Cardiac septum (tissue), 1 donor: Measurements from ENCODE around the gene IL3. TPM values are rescaled to one million over a fixed set of nuclear protein-coding genes. Genes with fewer than 3 reads are reported as not detected.
A peak's percentile ranks its signal among the peaks of the same experiment; 100 is the strongest.

ENCODE experiments used
- DNase-seq: peaks from one replicate; pipeline ENCODE4 v3.0.0-alpha.2; 2020; ENCODE audit warnings: low spot score
- intact Hi-C: fragments of 100-400 bp; cut with DNase I; formaldehyde crosslinking; loops from one replicate; pipeline ENCODE4 v1.14.0; 2022
- long read RNA-seq: library from polyadenylated mRNA; unstranded; transcript quantifications from one replicate; pipeline ENCODE4 v2.0.0, GENCODE V29; 2021
- total RNA-seq: library from RNA; stranded (reverse); fragmentation: NEBNext Ultra II Directional; extraction: Animal tissue kit (Norgen Biotek cat#: 25700); gene quantifications from one replicate; pipeline ENCODE4 v1.2.1, GENCODE V29; 2021
- donor health status: DM: no; HTN: no; CAD: no.

IL3 gene
- total RNA-seq = not detected
- long read RNA-seq = 0 reads

DNA sequence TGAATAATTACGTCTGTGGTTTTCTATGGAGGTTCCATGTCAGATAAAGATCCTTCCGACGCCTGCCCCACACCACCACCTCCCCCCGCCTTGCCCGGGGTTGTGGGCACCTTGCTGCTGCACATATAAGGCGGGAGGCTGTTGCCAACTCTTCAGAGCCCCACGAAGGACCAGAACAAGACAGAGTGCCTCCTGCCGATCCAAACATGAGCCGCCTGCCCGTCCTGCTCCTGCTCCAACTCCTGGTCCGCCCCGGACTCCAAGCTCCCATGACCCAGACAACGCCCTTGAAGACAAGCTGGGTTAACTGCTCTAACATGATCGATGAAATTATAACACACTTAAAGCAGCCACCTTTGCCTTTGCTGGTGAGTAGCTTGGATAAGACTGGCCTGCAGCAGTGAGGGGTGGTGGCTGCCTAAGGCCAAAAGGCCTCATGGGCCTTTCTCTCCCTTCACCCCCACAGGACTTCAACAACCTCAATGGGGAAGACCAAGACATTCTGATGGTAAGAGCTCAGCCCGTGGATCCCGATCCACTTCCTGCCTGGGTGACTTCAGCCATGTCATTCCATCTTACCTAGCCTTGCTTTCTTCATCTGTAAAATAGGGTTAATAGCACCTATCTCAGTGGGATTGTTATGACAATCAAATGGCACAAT lies at the start of gene IL3:
Gene IL3, plus strand, starts transcription at position 155 of the 661 bp plus-strand sequence. Its CDS starts 52 bp downstream, at position 207.
- intact Hi-C loops = loop anchor here (5.0 kb wide), 1 partner anchor 248 kb away; no protein-coding TSS in a partner anchor
- DNase-seq = peak; percentile 64

DNA sequence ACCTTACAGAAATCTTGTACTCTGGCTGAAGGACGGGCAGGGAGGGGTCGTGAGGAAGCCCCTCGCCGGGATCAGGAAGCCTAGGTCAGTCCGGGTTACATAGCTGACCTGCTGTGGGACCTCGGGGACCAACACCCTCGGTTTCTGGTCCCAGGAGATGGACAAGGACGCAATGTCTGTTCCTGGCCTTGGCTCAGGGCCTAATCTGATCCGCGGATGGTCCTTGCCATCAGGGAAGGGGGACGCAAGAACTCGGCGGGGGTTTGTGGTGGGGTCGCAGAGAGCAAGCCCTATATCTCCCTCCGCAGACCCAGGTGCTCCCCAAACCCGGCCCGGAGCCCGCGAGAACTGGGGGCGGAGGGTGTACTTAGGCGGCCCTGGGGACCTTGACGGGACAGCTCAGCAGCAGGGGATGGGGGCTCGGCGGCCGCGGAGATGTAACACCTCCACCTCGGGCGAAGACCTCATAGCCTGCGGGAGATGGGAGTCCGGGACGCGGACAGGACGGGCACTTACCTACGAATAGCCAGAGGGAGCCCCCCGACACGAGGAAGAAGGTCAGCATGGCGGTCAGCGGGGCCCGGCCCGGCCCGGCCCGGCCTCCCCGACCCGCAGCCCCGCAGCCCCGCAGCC lies 49.4 kb upstream of the IL3 start:
- DNase-seq = peak; percentile 74
- intact Hi-C loops = no loop called here

DNA sequence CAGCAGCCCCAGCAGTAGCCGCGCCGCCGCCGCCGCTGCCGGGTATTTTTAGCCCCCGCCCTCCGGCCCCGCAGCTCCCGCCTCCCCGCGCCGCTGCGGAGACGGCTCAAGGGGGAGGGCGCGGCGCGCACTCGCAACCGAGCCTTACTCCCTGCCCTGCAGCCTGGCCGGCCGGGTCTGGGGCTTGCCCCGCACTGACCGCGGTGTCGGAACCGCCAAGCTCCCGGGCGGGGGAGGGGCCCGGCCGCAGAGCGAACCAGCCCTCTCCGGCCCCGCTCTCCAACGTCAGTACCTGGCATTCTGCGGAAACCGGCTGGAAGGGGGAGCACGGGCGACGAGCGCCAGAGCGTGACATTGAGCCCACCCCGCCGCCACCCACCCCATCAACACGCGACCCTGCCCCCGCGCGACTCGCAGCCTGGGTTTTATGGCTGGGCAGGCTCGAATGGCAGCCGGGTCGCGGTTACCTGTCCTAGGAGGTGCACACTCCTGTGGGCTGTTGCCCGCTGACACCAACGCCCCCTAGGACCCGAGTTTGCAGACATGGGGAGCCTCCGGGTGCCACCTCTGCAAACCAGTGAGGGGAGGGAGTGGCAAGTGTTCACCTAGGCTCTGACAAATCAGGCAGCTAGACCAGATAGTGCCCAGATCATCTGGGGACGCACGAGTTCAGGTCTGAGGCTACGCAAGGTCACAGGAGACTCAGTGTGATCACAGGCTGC lies 48.7 kb upstream of the IL3 start, which contains the start of gene ACSL6:
Gene ACSL6, minus strand, starts transcription at position 37 of the 722 bp plus-strand sequence. CDS start 105 bp downstream, outside the sequence.
- DNase-seq = peak; percentile 74
- intact Hi-C loops = no loop called here

DNA sequence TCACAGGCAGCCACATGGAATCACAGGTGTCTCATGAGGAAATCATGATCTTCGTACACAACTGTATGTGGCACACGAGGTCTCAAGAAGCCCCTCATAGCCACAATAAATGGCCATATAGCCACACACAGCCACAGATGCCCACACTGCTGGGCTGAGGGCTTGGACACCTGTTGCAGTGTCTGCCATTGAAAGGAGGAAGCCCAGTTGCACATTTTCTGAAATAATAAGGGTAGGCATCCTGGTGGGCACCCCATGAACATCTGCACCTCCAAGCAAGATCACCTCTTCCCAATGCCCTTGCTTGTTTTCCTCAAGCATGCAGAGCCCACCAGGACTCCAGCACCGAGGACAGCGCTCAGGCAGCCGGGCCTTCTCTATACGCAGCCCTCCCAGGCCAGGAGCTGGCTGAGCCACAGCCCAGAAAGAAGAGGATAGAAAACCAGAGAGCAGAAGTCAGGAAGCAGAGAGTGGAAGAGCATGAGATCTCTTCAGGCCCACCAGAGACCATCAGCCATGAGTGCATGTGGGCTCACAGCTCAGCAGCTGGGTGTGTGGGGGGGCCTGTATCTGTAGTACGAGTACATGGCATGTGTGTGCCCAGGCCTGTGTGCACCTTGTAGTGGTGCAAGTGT lies 48.0 kb upstream of the IL3 start:
- peak; percentile 76 for DNase-seq
- intact Hi-C loops = no loop called here

DNA sequence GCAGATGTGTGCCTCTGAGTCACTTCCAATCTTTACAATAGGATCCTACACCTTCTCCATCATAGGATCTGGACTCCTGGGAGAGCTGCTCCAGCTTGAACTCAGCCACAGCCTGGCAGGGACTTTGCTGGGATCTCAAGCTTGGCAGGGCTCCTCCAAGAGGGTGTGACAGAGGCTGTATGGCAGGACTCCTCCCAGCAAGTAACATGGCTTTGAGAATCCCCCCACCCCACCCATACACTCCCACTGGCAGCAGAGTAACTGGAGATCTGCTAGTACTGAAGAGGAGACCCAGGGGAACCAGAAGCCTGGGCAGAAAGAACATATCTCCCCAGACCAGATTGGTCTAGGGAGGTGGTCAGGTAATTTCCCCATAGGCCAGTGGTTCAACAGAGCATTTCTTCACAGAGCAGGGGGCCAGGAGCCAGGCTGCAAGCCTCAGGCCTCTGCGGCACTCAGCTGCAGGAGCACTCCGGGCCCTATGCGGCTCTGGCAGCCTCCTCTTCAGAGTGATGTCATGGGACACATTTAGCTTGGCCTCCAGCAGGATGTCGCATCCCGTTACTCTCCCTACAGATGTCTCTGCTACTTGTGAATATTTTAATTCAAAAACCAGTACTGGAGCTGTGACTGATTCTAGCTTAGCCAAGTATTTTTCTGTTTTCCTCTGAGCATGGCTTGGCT lies 47.3 kb upstream of the IL3 start:
- intact Hi-C loops = no loop called here
- DNase-seq = peak; percentile 78

DNA sequence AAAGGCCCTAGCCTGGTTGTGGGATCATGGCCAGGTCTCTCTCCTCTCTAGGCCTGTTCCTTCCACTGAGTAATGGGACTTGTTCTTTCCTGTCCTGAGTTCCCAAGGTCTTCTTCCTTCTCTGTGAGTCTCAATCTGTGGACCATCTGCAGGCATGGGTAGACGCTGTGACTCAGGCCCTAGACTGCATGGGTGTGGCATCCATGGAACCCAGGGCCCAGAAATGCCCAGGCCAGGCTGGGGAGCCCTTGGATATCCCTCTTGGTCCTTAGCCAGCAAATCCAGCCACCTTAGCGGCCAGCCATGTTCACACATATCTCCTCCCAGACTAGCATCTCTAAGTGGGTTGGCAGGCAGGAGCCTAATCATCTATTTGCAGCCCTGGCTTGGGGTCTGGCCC lies 46.7 kb upstream of the IL3 start:
- peak; percentile 69 for DNase-seq

DNA sequence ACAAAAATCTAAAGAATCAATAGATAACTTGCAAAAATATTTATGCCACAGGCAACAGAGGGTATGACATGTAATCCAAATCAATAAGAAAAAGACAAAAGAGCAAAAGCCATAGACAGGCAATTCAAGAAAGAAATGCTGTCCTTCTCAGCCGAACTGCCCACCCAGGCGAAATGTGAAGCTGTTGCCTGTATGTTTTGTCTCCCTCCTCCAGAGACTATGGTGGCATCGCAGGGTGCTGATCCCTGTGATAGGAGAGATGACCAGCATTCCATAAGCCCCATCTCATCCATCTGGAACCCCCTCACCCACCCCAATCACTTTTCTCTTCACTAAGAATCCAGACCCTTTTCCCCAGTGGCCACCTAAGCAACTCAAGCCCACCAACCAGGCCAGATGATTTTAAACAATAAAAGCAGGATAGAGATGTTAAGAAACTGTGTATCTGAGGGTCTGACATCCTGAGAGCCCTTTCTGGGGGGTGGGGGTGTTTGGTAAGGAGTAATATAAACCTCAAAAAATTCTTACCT lies 43.7 kb upstream of the IL3 start:
- intact Hi-C loops = no loop called here
- DNase-seq = peak; percentile 31

More for the DNA sequence above, 46.7 kb upstream of the IL3 start:
- intact Hi-C loops = no loop called here

- DNase-seq = no peak
- intact Hi-C loops = no loop called here
These were observed 43.1 kb upstream of the IL3 start for GRCh38 chr5:132017316-132017715.

DNA sequence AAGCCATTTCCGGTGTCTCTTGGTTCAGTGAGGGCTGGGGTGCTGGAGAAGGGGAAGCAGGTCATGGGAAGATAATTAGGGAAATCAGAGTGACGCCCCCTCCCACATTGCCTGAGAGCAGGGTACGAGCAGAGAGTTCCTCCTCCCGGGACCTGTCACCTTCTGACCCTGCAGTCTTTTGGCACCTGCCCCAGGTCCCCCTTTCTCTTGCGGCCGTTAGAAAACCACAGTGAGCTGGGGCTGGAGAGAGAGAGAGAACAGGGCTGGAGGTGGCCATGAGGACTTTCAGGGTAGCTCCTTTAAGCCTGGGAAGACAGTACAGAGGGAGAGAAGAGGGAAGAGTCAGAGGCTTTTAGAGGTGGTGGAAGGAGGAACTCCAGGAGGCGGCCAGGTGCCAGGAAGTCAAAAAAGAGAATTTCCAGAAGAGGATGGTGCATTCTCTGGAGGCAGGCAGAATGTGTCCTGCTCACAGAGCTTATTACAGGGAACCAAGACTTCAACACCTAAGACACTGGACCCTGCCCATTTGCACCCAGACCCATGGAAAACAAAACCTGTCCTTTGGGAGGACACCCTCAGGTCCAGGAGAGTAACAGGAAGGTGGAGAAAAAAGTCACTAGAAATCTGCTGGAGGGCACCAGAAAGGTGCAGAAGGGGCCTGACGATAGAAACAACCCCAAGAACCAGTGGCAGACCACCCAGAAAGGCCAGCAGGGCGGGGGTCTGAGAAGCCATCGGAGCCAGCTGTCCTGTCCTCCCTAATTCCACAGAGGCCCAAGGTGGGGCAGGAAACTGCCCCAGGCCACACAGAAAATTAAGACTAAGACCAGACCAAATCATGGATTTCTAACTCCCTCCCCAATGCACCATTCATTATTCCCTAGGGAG lies 42.5 kb upstream of the IL3 start:
- DNase-seq = peak; percentile 33
- intact Hi-C loops = no loop called here

DNA sequence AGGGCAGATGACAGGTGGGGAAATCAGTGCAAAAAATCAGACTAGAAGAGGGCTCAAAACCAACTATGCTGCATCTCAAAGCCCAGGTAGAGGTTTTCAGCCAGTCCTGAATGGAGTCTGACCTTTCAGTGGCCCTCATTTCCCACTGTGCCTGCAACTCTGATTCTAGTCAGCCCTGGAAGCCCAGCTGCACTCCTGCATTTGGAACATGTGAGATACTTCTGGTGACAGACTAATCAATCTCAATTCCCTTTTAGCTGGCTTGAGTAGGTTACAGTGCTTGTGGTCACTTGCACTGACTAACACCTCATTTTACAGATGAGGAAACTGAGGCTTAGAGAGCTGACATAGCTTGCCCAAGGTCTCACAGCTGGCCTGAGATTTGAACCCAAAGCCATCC lies 41.1 kb upstream of the IL3 start:
- peak; percentile 44 for DNase-seq
- intact Hi-C loops = no loop called here

DNA sequence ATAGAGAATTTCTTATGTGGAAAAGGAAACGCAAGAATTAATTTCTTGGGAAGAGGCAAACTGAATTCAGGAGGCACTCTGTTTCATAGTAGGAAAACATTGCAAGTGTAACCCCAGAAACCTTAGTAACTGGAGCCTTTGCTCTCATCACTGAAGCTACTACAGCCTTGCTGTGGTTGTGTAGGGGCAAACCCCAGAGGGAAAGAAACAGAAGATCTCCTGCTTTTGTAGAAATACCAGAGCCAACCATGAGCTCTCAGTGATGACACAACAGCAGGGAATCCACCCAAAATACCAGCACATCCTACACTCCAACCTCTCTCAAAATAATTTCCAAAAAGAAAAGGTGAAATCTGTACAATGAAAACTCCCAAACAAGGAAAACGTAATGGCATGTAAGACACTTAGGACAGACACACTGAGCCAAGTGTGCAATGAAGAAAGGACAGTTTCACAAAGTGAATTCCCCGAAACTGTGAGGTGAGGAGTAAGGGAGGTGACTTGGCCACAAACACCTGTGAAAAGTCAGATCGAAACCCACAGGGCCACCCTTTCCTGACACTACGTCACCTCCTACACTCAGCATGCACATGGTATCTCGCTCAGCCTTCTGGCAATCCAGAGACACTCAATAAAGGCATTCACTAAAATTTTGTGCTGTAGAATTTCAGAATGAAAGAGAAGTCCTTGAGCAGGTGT lies 40.4 kb upstream of the IL3 start:
- no peak for DNase-seq
- intact Hi-C loops = no loop called here

DNA sequence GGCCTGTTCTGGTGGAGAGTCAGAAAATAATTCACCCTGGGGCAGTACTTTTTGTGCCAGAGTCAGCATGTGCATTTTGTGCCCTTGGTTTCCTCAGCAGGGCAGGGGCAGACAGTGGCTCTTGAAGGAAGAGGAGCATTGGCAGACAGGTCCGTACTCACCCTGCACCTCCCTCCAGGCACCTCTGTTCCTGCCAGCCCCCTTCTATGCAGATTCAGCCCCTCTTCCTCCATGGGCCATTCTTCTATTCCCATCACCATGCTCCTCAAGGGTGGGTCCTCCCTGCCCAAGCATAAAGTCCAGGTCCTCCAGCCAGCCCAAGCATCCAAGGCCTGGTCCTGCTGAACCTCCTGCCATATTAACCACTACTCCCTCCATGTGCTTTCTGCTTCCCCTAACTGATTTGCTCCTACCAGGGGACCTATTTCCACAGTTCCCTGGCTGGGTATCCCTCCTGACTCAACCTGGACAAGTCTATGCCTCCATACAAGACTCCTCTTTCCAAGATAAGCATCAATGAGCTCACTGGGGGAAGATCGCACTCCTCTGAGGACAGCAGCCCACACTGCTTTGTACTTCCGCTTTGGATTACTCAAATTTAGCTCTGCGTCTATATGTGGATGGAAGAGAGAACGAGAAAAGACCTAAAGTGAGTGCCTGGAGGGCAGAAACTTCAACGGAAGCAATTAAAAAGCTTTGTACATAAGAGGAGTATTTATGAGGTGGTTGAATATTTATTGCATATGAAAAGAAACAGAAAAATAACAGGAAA lies 39.7 kb upstream of the IL3 start:
- intact Hi-C loops = no loop called here
- peak; percentile 61 for DNase-seq

GRCh38 chr5:132021654-132022053 lies 38.8 kb upstream of the IL3 start:
- no peak for DNase-seq
- intact Hi-C loops = no loop called here

DNA sequence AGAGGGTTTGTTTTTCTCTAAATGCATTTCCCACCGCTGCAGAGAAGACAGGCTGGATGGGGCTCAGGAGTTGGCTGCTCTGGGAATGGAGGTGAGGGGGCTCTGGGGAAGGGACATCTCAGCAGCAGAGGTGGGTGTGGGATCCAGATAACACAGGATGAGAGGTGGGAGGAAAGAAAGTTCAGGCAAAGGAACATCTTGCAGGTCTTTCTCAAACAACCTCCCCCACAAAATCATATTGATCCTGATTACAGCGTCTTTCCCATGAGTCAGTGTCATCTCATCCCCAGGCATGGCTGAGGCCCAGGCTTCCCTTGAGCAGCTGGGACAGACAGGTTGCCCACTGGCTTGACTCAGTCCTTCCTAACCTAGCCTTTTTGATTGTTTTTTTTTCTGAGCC lies 37.7 kb upstream of the IL3 start:
- intact Hi-C loops = no loop called here
- DNase-seq = peak; percentile 49

DNA sequence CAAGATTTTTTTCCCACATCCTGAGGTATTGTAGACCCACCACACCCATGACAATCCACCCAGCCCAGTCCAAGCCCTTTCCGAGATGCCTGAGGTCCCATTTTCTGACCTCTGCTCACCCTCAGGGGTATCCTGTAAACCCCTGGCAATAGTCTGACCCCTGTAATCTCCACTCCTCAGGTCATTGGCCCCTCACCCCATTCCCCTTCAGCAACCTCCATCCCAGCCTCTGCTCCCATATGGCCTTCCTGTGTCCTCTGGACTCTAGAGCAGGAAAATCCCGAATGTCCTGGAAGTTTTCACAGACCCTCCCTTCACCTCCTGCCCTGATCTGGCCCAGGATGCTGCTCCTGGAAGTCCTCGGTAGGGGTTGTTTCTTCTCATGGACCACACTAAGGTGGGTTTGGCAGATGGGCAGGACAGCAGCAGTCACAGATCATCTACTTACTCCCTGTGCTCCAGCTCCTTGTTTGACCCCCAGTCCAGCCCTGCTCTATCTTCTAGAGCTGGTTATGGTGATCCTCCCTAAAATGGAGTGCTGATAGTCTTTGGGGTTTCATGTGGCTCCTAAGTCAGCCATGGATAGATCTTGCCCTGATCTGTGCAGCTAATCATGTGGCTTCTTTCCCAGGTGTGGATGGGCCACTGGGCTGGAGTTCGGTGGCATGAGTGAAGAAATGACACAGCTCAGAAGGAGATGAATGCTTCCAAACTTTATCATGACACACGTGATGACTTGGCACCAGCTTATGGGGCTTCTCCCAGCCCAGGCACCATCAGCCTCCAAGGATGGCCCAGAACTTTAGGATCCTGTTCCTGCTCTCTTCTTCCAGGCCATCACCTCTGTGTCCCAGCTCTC lies 37.0 kb upstream of the IL3 start:
- intact Hi-C loops = no loop called here
- DNase-seq = peak; percentile 69

GRCh38 chr5:132024117-132024435 lies 36.4 kb upstream of the IL3 start:
- intact Hi-C loops = no loop called here
- no peak for DNase-seq
